GM21737 (cell line): Measurements from ENCODE around the gene POFUT2.

ENCODE experiments used
- ATAC-seq: cut with Tn5 transposase; IDR thresholded peaks from one replicate; pipeline ENCODE4 v1.9.1; 2021; ENCODE audit warnings: mild to moderate bottlenecking, moderate library complexity; ENCODE audit not compliant: unreplicated experiment

Gene POFUT2, protein sequence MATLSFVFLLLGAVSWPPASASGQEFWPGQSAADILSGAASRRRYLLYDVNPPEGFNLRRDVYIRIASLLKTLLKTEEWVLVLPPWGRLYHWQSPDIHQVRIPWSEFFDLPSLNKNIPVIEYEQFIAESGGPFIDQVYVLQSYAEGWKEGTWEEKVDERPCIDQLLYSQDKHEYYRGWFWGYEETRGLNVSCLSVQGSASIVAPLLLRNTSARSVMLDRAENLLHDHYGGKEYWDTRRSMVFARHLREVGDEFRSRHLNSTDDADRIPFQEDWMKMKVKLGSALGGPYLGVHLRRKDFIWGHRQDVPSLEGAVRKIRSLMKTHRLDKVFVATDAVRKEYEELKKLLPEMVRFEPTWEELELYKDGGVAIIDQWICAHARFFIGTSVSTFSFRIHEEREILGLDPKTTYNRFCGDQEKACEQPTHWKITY

DNA sequence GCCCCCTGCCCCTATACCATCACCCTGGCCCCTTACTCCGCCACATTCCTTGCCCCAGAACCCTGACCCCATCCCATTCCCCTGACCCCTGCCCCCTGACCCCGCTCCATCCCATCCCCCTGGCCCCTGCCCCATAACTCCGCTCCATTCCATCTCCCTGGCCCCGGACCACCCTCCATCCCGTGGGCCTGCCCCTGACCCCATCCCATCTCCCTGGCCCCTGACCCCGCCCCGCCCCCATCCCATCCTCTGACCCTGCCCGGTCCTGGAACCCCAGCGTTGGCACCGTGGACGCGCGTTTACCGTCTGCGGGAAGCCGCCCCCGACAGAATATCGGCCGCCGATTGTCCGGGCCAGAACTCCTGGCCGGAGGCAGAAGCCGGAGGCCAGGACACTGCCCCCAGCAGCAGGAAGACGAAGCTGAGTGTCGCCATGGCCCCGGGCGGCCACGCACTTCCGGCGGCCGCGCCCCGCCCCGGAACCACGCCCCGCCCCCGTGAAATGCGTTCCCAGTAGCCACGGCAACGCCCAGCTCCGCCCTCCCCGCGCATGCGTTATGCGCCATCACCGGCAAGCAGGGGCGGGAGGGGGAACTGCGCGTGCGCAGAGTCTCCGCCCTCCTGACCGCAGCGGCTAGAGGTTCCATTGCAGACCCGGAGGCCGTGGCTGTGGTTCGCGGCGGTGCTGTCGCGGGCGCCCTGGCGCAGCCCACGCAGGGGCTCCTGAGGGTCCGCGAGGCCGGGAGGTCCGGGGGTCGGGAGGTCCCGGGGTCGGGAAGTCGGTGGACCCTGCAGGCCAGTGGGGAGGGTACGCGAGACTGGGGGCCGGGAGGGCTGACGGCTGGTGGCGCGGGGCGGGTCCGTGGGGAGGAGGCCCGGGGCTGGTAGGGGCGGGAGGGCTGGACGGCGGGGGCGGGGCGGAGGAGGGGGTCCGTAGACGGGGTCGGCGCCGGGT, at the start of gene POFUT2:
Gene POFUT2 (minus strand): TSS at position 458 of the 954 bp plus-strand sequence. CDS start 24 bp downstream, at position 434.
- peak; percentile 73 for ATAC-seq

DNA sequence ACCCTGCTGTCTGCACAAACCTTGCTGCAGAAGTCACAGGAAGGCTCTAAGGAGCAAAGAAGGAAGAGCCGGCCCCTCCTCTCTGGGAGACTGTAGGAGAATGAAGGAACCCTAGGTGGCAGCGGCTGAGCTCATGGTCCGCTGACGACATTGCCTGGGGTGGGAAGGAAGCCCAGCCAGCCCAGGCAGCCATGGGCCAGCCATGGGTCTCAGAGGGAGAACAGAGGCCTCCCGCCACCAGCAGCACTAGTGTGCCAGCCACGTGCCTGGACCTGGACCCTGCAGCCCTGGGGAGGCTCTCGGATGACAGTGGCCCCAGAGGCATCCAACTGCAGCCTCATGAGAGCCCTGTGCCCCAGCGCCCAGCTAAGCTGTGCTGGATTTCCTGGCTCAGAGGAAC, 49.2 kb upstream of the POFUT2 start:
- no peak for ATAC-seq

DNA sequence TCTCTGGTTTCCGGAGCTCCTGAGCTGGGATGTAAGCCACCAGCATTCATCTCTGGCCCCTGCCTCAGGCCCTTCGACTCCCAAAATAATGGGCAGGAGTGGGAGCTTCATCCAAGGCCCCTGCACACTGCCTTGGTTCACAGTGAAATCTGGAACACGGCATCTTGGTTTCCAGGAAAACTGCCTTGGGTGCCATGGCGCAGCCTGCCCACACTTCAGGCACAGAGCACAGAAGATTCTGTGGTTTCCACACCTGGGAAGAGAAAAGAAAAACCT, 48.8 kb upstream of the POFUT2 start:
- ATAC-seq = no peak

DNA sequence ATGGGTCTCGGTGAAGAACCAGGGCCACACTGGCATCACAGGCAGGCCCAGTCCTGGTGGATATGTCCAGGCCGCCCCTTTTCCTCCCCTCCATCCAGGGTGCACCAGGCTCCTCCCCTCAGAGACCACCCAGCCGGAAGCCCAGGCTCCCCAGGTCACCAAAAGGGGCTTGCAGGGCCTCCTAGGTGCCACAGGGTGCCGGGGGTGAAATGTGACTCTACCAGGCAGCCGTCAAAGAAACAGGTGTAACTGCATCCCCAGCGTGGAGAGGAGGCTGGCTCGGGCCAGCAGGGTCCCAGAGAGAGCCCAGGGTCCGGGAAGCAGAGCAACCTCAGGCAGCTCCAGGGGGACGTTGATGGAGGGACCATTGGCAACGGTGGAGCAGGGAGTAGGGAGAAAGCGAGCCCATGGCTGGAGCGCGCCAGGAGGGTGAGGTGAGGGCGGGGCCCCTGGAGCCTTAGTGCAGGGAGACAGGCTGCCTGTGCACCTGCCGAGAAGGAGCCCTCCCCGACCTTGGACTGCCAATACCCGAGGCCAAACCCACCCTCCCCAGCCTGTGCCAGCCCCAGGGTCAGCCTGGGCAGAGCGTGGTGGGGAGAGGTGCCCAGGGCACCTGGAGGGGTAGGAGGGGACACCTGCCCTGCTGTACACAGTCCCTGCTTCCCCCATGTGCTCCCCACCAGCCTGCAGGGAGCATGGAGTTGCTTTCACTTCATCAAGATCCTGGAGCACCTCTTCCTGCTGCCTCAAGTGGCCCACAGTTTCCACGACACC, 48.3 kb upstream of the POFUT2 start:
- no peak for ATAC-seq

DNA sequence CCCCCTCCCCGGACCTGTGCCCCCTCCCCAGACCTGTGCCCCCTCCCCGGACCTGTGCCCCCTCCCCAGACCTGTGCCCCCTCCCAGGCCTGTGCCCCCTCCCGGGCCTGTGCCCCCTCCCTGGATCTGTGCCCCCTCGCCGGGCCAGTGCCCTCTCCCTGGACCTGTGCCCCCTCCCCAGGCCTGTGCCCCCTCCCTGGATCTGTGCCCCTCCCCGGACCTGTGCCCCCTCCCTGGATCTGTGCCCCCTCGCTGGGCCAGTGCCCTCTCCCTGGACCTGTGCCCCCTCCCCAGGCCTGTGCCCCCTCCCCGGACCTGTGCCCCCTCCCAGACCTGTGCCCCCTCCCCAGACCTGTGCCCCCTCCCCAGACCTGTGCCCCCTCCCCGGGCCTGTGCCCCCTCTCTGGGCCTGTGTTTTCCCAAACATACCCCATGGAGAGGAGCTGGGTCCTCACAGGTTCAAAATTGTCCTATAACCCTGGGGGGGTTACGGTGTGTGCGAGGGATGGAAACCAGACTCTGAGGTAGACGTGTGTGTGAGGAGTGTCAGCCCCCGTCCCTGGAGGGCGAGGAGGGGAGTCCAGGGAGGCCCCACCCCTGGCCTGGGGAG, 47.6 kb upstream of the POFUT2 start:
- ATAC-seq = no peak

DNA sequence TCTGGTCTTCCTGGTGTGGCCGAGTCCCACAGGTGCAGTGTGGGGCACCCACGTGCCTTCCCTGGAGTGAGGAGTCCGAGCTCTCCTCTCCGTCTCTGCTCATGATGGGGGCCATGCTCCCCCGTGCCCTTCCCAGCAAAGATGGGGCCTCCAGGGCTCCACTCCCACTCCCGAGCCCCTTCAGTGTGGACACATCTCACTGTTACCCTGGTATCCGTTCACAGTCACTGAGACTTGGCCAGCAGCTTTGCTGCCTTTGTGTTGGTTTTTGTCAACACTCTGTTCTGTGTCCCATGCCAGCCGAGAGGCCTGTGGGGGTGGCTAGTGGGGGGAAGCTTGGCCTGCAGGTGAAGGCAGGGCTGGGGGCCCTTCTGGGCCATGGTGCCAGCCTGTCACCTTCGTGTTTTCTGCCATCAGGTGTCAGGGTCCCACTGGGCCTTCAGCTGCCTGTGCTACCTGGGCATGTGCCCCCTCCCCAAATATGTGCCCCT, 46.9 kb upstream of the POFUT2 start:
- no peak for ATAC-seq

DNA sequence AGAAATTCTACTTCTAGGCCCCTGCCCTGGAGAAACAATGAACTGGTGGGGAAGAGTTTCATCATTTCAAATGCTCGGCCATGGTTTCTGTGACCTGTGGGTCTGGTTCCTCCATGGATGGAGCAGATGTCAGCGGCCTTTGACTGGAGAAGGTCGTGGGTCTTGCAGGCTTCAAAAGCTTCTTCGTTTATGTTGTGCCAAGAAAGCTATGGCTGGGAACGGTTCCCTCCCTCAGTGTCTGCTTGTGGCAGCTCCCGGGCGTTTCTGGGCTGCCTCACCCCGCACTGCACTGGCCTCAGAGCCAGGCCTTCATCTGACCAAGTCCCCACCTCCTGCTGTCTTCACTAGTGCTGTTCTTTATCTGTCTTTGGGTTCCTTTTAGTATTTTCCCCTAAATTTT, 46.4 kb upstream of the POFUT2 start:
- no peak for ATAC-seq

DNA sequence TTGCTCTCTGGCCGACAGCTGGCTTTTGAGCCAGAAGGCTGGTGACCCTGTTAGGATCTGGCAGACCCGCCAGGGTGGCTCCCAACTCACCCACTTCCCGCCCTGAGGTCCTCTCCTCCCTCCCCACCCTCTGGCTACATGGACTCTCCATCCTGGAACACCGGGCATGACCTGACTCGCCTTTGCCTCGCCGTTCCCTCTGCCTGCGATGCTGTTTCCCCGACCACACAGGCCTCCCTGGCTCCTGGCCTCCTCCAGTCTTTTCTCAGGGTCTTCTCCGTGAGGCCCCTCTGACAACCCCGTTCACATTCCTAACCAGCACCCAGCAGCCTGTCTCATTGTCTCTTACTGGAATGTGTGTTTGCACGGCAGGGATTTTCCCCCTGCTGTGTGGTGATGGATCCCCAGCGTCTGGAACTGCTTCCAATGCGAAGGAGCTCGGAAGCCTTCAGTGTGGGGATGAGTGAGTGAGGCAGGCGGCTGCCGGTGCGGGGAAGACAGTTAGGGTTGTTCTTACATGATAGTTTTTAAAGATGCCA, 46.0 kb upstream of the POFUT2 start:
- no peak for ATAC-seq

DNA sequence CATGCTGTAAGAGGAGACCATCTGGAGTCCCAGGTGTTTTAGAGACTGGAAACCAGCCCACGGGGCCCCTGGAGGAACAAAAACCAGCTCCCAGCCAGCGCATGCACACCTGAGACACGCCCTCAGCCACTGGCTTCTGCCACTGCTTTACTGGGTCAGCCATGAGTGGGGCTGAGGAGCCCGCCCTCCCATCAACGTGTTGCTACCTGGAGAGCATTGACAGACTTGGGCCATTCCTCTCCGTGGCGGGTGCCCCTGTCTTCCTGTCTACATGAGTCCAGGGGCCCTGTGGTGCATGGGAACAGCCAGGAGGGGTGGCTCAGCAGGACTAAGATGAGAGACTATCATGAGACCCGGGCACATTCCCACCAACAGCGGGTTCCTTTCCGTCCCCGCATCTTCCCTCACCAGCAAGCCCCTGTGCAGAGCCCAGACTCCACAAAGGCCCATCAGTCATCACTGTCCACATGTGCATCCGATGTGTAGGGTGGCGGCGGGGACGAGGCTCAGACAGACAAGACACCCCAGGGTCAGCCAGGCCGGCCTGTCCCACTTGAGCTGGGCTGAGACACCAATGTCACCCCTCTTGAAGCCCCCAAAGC, 45.4 kb upstream of the POFUT2 start:
- no peak for ATAC-seq

DNA sequence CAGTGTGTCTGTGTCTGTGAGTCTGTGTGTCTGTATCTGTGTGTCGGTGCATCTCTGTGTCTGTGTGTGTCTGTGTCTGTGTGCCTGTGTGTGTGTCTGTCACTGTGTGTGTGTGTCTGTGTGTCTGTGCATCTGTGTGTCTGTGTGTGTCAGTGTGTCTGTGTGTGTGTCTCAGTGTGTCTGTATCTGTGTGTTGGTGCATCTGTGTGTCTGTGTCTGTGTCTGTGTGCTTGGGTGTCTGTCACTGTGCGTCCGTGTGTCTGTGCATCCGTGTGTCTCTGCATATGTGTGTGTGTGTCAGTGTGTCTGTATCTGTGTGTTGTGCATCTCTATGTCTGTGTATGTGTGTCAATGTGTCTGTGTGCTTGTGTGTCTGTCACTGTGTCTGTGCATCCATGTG, 44.7 kb upstream of the POFUT2 start:
- ATAC-seq = no peak

DNA sequence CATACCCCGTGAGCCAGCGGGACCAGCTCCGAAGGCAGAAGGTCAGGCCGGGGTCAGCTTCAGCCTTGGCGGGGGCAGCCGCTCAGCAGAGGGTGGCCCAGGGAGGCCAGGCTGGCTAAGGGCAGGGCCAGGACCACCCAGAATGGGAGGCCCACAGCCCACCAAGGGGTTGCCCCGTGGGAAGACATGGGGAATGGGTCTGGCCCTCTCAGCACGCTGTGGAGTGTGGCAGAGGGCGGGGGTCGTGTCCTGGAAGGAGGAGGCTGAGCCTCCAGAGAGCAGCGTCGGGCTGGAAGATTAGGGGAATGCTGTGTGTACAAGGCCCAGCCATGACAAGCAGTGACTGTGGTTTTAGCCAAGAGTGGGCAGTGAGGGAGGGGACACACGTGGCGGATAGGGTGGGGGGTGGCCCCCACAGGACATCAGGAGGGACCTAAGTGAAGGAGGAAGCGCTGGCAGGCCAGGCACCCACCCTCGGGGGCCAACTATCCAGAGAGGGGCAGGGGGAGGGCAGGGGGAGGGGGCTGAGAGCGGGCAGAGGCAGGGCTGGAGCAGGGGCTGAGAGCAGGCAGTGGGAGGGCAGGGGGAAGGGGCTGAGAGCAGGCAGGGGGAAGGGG, 43.9 kb upstream of the POFUT2 start:
- no peak for ATAC-seq

DNA sequence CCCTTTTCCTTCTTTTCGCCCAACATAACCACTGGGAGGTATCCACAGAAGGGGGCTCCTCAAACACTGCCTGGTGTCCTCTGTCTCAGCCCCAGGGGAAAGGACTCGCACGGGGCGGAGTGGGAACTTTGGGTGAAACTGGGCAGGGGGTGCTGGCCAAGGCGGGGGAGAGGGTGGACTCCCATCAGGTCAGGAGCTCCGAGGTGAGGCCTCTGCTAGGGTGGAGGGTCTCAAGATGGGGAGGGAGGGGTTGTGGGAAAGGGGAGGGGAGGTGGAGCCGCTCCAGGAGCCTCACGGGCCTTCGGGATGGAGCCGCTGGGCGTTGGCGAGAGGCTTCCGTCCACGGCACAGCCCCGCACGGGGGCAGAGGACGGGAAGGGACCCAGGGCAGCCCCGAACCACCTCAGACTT, 43.2 kb upstream of the POFUT2 start:
- no peak for ATAC-seq

DNA sequence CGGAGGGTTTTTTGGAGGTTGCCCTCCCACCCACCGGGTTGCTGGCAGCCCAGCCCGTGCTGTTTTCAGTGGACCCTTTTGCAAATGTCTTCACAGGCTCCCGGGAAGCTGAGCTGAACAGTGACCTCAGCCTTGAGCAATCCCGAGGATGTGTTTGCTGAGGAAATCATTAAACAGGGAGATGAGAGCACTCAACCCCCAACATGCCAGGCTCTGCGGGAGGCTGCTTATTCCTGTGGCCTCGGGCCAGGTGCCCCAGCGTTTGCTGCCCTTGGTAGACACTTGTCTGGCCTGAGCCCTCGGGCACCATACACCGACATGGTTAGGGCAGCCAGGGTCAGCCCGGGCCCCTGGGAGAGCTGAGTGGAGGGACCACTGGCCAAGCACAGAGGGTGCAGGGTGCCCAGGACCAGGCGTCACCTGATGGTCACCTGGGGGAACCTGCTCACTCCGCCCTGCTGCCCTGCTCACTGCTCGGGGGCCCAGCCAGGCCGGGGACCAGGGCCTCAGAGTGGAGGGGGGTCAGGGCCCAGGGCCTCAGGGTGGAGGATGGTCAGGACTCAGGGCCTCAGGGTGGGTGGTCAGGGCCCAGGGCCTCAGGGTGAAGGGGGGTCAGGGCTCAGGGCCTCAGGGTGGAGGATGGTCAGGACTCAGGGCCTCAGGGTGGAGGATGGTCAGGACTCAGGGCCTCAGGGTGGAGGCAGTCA, 42.5 kb upstream of the POFUT2 start:
- ATAC-seq = no peak

DNA sequence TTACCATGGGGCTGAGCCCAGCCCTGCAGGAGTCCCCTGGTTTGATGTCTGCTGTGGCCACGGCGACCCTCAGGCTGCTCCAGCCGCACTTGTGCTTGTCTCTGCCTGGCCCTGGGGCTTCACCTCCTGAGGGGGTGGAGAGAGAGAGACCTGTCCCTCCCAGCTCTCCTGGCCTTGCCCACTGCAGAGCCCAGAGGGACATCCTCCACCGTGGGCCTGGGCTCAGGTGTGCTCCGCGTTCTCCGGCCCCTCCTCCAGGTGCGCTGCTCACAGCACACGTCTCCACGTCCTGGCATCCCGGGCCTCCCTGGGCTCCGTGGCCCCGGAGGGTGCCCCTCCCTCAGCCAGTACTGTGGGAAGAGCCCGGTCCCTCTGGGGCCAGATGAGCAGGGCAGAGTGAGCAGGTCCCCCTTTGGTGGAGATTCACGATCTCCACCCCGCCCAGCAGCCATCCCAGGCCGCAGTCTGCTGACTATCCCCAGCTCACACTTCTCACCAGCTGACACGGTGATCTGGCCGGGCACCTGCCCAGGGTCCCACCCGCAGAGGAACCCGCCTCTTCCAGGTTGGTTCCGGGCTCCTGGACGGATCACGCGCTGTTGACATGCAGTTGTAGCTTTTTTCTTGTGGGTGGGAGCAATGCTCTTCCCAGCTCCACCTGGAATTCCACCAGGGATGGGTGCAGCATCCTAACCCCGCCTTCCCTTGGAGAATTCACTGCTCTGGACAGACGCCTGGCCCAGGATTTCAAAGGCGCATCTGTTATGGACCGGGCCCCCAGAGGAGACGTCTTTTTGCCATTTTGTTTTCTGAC, 41.8 kb upstream of the POFUT2 start:
- no peak for ATAC-seq

DNA sequence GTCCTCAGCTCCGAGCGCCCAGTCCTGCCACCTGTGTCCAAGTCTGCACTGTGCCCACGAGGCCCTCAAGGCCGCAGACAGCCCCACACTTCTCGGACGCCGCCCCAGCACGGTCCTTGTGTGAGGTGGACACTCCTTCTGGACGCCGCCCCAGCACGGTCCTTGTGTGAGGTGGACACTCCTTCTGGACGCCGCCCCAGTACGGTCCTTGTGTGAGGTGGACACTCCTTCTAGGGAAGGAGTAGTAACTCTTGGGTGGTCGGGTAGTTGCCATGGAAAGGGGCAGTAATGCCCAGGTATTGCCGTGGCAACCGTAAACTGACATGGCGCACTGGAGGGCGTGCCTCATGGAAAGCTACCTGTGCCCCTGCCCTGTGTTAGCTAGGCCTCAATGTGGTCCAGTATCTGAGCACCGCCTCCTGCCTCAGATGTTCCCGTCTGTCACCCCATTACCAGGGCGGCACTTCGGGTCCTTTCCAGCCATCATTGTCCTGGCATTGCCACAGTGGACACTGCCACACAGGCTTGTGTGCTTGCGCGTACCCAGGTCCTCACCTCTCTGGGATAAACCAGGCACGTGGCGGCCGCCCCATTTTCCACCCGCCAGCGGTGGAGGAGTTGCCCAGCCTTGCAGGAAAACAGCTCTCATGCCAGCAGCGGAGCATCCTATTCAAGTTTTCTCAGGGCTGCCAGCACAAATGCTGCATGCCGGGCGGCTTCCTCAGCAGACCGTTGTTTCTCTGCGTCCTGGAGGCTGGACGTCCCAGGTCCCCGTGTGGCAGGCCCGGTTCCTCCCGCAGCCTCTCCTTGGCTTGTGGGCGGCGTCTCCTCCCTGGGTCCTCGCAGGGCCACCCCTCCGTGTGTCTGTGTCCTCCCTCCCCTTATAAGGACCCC, 40.8 kb upstream of the POFUT2 start:
- no peak for ATAC-seq

DNA sequence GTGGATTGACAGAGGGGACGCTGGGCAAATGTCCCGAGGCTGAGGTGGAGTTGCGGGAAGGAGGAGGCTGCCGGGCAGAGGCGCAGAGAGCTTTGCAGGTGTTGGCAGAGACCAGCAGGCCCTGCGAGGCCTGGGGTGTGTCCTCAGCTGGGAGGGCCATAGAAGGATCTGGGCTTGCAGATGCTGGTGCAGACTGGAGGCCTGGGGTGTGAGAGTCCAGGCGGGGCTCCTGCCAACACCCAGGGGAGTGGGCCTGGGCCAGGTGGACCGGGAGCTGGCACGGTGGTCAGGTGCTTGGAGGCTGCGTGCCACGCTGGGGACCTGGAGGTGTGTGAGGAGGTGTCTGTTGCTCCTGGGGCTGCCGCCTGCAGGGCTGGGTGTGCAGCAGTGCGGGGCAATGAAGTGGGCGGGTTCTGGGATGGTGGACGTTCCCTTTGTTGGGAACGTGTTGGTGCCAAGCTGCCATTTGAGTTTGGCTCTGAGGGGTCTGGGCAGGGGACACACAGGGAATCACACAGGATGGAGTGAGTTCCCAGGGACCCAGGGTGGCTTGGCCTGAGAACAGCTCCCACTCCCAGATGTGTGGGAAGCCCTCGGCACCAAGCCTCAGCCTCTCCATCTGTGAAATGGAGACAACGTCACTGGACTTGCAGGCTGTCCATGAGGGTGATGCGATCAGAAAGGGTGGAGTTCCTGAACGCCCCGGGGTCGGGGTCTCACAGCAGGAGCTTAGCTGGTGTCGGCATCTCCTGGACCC, 39.9 kb upstream of the POFUT2 start:
- no peak for ATAC-seq
